ENCODE data around the gene DIAPH2.

The DIAPH2 gene

DNA sequence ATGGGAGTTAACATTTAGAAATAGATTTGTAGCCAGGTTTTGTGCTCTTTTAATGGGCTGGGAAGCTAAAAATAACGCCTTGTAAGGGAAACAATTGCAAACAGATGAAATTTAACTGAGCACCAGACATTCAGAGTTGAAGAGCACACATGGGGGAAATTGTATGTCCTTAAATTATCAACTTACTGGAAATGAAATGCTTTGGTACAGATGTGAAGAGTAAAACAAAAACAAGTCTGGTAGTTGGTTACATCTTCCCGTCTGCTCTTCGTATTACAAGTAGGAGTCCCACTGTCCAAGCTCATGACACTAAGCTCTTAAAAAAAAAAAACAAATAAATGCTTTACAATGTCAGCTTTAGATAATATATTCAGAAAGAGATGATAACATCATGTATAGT lies 139.5 kb downstream of the DIAPH2 start:
- Histone ChIP-seq H3F3A (ENCODE audit: control insufficient read depth, insufficient read depth) (no peaks in the 10 kb centered on the region), H3K4me3 (ENCODE audit: low read length) (no peak overlapping the region), H3K9me3 (ENCODE audit: control insufficient read depth, insufficient read depth, low read length) (no peaks in the 10 kb centered on the region), H3K4me2 (ENCODE audit: low read length) (no peak overlapping the region), H3K36me3 (ENCODE audit: control insufficient read depth, low read length) (no peaks in the 10 kb centered on the region), H3K4me1 (ENCODE audit: control insufficient read depth, low read length) (peaks cover 5% of the 10 kb centered on the region; the same call in 1 of the 2 replicates), H3K27ac (ENCODE audit: low read depth, low read length) (no peak overlapping the region), H3K79me2 (ENCODE audit: control insufficient read depth, low read length) (no peaks in the 10 kb centered on the region), H3K27me3 (ENCODE audit: control insufficient read depth, low read length) (no peaks in the 10 kb centered on the region), H3K9me2 (replicated peaks; ENCODE audit: control insufficient read depth, low read length) (no peaks in the 10 kb centered on the region), H4K20me1 (ENCODE audit: control insufficient read depth, insufficient read depth, low read depth, low read length) (no peaks in the 10 kb centered on the region)
- TF ChIP-seq, protein P1, sequence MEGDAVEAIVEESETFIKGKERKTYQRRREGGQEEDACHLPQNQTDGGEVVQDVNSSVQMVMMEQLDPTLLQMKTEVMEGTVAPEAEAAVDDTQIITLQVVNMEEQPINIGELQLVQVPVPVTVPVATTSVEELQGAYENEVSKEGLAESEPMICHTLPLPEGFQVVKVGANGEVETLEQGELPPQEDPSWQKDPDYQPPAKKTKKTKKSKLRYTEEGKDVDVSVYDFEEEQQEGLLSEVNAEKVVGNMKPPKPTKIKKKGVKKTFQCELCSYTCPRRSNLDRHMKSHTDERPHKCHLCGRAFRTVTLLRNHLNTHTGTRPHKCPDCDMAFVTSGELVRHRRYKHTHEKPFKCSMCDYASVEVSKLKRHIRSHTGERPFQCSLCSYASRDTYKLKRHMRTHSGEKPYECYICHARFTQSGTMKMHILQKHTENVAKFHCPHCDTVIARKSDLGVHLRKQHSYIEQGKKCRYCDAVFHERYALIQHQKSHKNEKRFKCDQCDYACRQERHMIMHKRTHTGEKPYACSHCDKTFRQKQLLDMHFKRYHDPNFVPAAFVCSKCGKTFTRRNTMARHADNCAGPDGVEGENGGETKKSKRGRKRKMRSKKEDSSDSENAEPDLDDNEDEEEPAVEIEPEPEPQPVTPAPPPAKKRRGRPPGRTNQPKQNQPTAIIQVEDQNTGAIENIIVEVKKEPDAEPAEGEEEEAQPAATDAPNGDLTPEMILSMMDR (IDR thresholded peaks at IDR 0.05; ENCODE audit: low read depth, low read length, poor library complexity, severe bottlenecking) = no peak
- no peak for TF ChIP-seq EZH2phosphoT487 (IDR thresholded peaks at IDR 0.05; ENCODE audit: borderline replicate concordance, low read length)

DNA sequence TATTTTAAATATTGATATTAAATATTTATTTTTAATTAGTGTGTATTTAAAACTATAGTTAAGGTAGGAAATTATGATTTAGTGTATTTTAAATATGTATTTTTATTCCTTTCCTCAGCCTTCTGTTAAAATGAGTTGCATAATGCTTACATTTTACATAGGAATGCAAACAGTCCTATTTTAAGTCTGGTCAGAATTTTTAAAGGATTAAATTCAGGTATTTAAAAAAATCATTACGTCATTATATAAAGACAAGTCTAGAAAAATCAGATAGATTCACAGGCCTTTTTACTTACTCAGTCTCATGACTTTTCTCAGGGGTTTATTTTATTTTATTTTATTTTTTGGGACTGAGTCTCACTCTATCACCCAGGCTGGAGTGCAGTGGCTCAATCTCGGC lies 148.7 kb downstream of the DIAPH2 start:
- Histone ChIP-seq H4K20me1 (ENCODE audit: control insufficient read depth, insufficient read depth, low read depth, low read length) (no peaks in the 10 kb centered on the region), H3K9me3 (ENCODE audit: control insufficient read depth, insufficient read depth, low read length) (no peaks in the 10 kb centered on the region), H3F3A (ENCODE audit: control insufficient read depth, insufficient read depth) (peaks cover 15% of the 10 kb centered on the region), H3K4me3 (ENCODE audit: low read length) (no peak overlapping the region), H3K27ac (ENCODE audit: low read depth, low read length) (no peak overlapping the region), H3K36me3 (ENCODE audit: control insufficient read depth, low read length) (no peaks in the 10 kb centered on the region), H3K4me1 (ENCODE audit: control insufficient read depth, low read length) (peaks cover 48% of the 10 kb centered on the region), H3K79me2 (ENCODE audit: control insufficient read depth, low read length) (peaks cover 3% of the 10 kb centered on the region; the same call in 1 of the 2 replicates), H3K9me2 (replicated peaks; ENCODE audit: control insufficient read depth, low read length) (no peaks in the 10 kb centered on the region), H3K4me2 (ENCODE audit: low read length) (no peak overlapping the region), H3K27me3 (ENCODE audit: control insufficient read depth, low read length) (no peaks in the 10 kb centered on the region)
- TF ChIP-seq, protein P1 (IDR thresholded peaks at IDR 0.05; ENCODE audit: low read depth, low read length, poor library complexity, severe bottlenecking) = no peak
- no peak for TF ChIP-seq EZH2phosphoT487 (IDR thresholded peaks at IDR 0.05; ENCODE audit: borderline replicate concordance, low read length)

GRCh38 chrX:96834137-96834536 lies 149.5 kb downstream of the DIAPH2 start:
- peak overlapping the region; percentile 98 for H3K27ac ChIP-seq (ENCODE audit: low read depth, low read length)
- no peaks in the 10 kb centered on the region for H3K36me3 ChIP-seq (ENCODE audit: control insufficient read depth, low read length)
- peaks cover 56% of the 10 kb centered on the region for H3K4me1 ChIP-seq (ENCODE audit: control insufficient read depth, low read length)
- H3K79me2 ChIP-seq (ENCODE audit: control insufficient read depth, low read length) = peaks cover 11% of the 10 kb centered on the region
- H3K9me2 ChIP-seq (replicated peaks; ENCODE audit: control insufficient read depth, low read length) = no peaks in the 10 kb centered on the region
- no peaks in the 10 kb centered on the region for H4K20me1 ChIP-seq (ENCODE audit: control insufficient read depth, insufficient read depth, low read depth, low read length)
- no peak for TF ChIP-seq EZH2phosphoT487 (IDR thresholded peaks at IDR 0.05; ENCODE audit: borderline replicate concordance, low read length)
- TF ChIP-seq, protein P1 (IDR thresholded peaks at IDR 0.05; ENCODE audit: low read depth, low read length, poor library complexity, severe bottlenecking) = no peak
- no peak overlapping the region for H3K4me3 ChIP-seq (ENCODE audit: low read length)
- no peak overlapping the region for H3K4me2 ChIP-seq (ENCODE audit: low read length)
- no peaks in the 10 kb centered on the region for H3K9me3 ChIP-seq (ENCODE audit: control insufficient read depth, insufficient read depth, low read length)
- H3F3A ChIP-seq (ENCODE audit: control insufficient read depth, insufficient read depth) = peaks cover 15% of the 10 kb centered on the region
- no peaks in the 10 kb centered on the region for H3K27me3 ChIP-seq (ENCODE audit: control insufficient read depth, low read length)

Measured in DOHH2 (cell line).